OCI-LY7 (cell line): ENCODE measurements around the gene NSMF. TPM values are rescaled to one million over a fixed set of nuclear protein-coding genes. Genes with fewer than 3 reads are reported as not detected.

ENCODE experiments used
- BruUV-seq: library from RNA; stranded (reverse); fragments of 400-500 nt; replicated peaks from 2 replicates; lab custom pipeline; 2021; lab: Mats Ljungman, UMichigan
- CTCF ChIA-PET: fragments of 300-600 bp; sonication (Branson Sonifier 250); formaldehyde crosslinking; loops from one replicate; lab custom pipeline; 2022; ENCODE audit warnings: antibody characterized with exemption; ENCODE audit not compliant: unreplicated experiment; lab: Charles Lee
- POLR2A ChIA-PET: fragments of 300-600 bp; sonication (Branson Sonifier 250); formaldehyde crosslinking; loops from one replicate; lab custom pipeline; 2022; ENCODE audit warnings: antibody characterized with exemption; lab: Charles Lee
- DNase-seq: peaks from one replicate; pipeline ENCODE4 v3.0.0-alpha.2; 2015; ENCODE audit warnings: low spot score
- H2AFZ ChIP-seq: fragments of 200-600 bp; sonication (generic), shearing (Covaris generic); 2 replicates; pipeline ENCODE4 v1.6.1; 2014; ENCODE audit warnings: mild to moderate bottlenecking, antibody characterized with exemption, low read length, moderate library complexity
- H3K27ac ChIP-seq: fragments of 200-600 bp; sonication (generic); 2 replicates; pipeline ENCODE4 v1.5.1; 2014; ENCODE audit warnings: mixed run types, low read depth, mild to moderate bottlenecking, moderate library complexity, low read length, inconsistent platforms; ENCODE audit not compliant: poor library complexity, severe bottlenecking
- H3K36me3 ChIP-seq: fragments of 200-600 bp; sonication (generic); 2 replicates; pipeline ENCODE4 v1.6.1; 2014; ENCODE audit warnings: mild to moderate bottlenecking, antibody characterized with exemption, low read length, moderate library complexity, mixed read lengths; ENCODE audit not compliant: insufficient read depth
- H3K4me1 ChIP-seq: fragments of 200-600 bp; sonication (generic); 2 replicates; pipeline ENCODE4 v1.5.1; 2014; ENCODE audit warnings: mild to moderate bottlenecking, low read length; ENCODE audit not compliant: insufficient read depth, poor library complexity, severe bottlenecking
- H3K4me2 ChIP-seq: fragments of 200-600 bp; sonication (generic); 2 replicates; pipeline ENCODE4 v1.6.1; 2014; ENCODE audit warnings: mild to moderate bottlenecking, low read length
- H3K4me3 ChIP-seq: fragments of 200-600 bp; sonication (generic); 2 replicates; pipeline ENCODE4 v1.5.1; 2014; ENCODE audit warnings: mild to moderate bottlenecking, low read depth, low read length; ENCODE audit not compliant: poor library complexity, severe bottlenecking
- H3K79me2 ChIP-seq: fragments of 200-600 bp; sonication (generic); 2 replicates; pipeline ENCODE4 v1.6.1; 2016; ENCODE audit warnings: low read depth, mild to moderate bottlenecking, low read length, moderate library complexity, mixed read lengths; ENCODE audit not compliant: insufficient read depth
- H3K9me2 ChIP-seq: fragments of 200-600 bp; sonication (generic); 2 replicates; pipeline ENCODE4 v1.6.1; 2016; ENCODE audit warnings: mild to moderate bottlenecking, low read length, mixed read lengths; ENCODE audit not compliant: insufficient read depth
- H3K9me3 ChIP-seq: fragments of 200-600 bp; sonication (generic); 2 replicates; pipeline ENCODE4 v1.6.1; 2014; ENCODE audit warnings: mild to moderate bottlenecking, mixed run types, low read length, mixed read lengths
- H4K20me1 ChIP-seq: fragments of 200-600 bp; sonication (generic); 2 replicates; pipeline ENCODE4 v1.6.1; 2014; ENCODE audit warnings: mild to moderate bottlenecking, antibody characterized with exemption, low read length, moderate library complexity, mixed read lengths; ENCODE audit not compliant: insufficient read depth
- EZH2phosphoT487 ChIP-seq: fragments of 200-600 bp; sonication (generic); IDR thresholded peaks from 2 replicates; pipeline ENCODE4 v1.6.1; 2018; ENCODE audit warnings: low read depth, borderline replicate concordance, mild to moderate bottlenecking, mixed run types, antibody characterized with exemption, low read length, moderate library complexity, mixed read lengths
- intact Hi-C: fragments of 100-400 bp; cut with micrococcal nuclease; formaldehyde crosslinking; loops from one replicate; pipeline ENCODE4 v1.10.0; 2022; ENCODE audit not compliant: unreplicated experiment
- total RNA-seq, 2 experiments: library from RNA; depleted of rRNA in 1 of 2; stranded (reverse); fragments of >200 nt in 1 of 2; shearing (Covaris generic) in 1 of 2; gene quantifications; 2 replicates each; pipeline ENCODE4 v1.2.3, GENCODE V29; 2014 to 2022
- TF ChIP-seq, protein P1 (sequence below): fragments of 200-600 bp; sonication (generic); conservative IDR thresholded peaks from 2 replicates; pipeline ENCODE4 v1.5.1; 2014; ENCODE audit warnings: mild to moderate bottlenecking, antibody characterized with exemption, low read length, moderate library complexity, mixed read lengths

NSMF gene
- total RNA-seq, 2 experiments from 2014 or later = 20.3 to 29.8 TPM

DNA sequence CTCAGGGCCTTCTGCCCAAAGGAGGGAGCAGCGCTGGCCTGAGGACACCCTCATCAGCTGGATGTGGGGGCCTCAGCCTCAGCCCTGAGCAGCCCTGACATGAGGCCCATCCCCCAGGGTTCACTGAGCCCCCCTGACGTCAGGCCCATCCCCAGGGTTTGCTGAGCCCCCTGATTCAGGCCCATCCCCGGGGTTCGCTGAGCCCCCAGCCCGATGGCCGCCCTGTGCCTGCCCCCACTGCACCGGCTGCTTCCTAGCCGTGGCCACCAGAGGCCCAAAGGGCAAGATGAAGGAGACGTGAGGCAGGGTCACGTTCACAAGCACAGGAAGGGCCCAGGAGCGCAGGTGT, 19.5 kb upstream of the NSMF start:
- Histone ChIP-seq H3K79me2 (no peaks in the 10 kb centered on the region), H3K4me1 (no peaks in the 10 kb centered on the region), H4K20me1 (no peaks in the 10 kb centered on the region), H3K36me3 (no peaks in the 10 kb centered on the region), H3K4me3 (no peak overlapping the region), H2AFZ (no peak overlapping the region), H3K9me3 (peaks cover 11% of the 10 kb centered on the region; the same call in 1 of the 2 replicates), H3K4me2 (no peak overlapping the region), H3K27ac (no peak overlapping the region), H3K9me2 (no peaks in the 10 kb centered on the region)
- intact Hi-C loops = no loop called here
- TF ChIP-seq EZH2phosphoT487 = no peak
- TF ChIP-seq, protein P1, sequence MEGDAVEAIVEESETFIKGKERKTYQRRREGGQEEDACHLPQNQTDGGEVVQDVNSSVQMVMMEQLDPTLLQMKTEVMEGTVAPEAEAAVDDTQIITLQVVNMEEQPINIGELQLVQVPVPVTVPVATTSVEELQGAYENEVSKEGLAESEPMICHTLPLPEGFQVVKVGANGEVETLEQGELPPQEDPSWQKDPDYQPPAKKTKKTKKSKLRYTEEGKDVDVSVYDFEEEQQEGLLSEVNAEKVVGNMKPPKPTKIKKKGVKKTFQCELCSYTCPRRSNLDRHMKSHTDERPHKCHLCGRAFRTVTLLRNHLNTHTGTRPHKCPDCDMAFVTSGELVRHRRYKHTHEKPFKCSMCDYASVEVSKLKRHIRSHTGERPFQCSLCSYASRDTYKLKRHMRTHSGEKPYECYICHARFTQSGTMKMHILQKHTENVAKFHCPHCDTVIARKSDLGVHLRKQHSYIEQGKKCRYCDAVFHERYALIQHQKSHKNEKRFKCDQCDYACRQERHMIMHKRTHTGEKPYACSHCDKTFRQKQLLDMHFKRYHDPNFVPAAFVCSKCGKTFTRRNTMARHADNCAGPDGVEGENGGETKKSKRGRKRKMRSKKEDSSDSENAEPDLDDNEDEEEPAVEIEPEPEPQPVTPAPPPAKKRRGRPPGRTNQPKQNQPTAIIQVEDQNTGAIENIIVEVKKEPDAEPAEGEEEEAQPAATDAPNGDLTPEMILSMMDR = no peak
- no peak for DNase-seq
- BruUV-seq = no TSS peak
- CTCF ChIA-PET = no interaction called here
- POLR2A ChIA-PET = no interaction called here

DNA sequence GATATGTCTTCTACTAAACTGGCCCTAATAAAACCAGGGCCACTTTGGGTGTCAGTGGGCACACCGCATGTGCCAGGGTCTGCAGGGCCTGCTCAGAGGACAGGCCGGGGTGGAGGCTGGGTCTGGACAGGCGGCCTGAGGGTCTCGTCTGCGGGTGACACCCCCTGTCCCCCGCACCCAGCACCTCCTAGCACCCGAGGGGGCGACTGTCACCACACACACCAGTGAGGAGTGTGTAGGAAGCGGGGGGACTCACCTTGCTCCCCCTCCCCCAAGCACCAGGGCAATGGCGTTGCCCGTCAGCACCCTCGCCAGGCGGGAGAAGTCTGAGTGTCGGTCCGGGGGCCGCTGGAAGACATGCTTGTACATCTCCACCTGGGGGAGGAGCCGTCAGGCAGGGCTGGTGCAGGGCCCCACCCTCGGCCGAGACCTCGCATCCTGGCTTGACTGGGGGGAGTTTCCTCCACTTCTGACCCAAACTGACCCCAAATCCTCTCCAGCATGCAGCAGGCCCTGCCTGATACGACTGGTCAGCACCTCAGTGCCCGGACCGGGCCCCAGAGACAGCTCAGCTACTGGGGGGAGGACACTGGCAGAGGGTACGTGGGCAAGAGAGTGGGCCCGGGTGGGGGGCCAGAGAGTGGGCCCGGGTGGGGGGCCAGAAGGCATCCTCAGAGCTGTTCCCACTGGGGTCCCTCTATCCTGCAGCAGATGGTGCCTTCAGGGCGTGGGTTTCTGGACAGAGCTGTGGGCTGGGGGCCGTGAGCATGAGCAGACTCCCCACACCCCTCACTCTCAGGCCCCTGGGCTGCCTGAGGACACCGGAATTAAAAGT, 18.9 kb upstream of the NSMF start:
- H3K9me3 ChIP-seq = peaks cover 17% of the 10 kb centered on the region
- POLR2A ChIA-PET = no interaction called here
- CTCF ChIA-PET = no interaction called here

More for the DNA sequence above, 18.9 kb upstream of the NSMF start:
- H3K36me3 ChIP-seq = no peaks in the 10 kb centered on the region
- no peak overlapping the region for H3K27ac ChIP-seq
- H3K4me2 ChIP-seq = no peak overlapping the region
- intact Hi-C loops = no loop called here
- H3K4me1 ChIP-seq = no peaks in the 10 kb centered on the region
- H2AFZ ChIP-seq = no peak overlapping the region
- no peak for TF ChIP-seq EZH2phosphoT487
- TF ChIP-seq, protein P1 = no peak
- no peak overlapping the region for H3K4me3 ChIP-seq
- no peaks in the 10 kb centered on the region for H3K9me2 ChIP-seq
- H3K79me2 ChIP-seq = no peaks in the 10 kb centered on the region
- DNase-seq = no peak
- H4K20me1 ChIP-seq = no peaks in the 10 kb centered on the region
- BruUV-seq = no TSS peak
